PC-3 (cell line): ENCODE data around the gene AIG1. TPM values are rescaled to one million over a fixed set of nuclear protein-coding genes. Genes with fewer than 3 reads are reported as not detected.

Experiments used
- ATAC-seq: fragments of 200-7000 bp; cut with Tn5 transposase; 2 replicates; pipeline ENCODE4 v1.9.1; 2020; ENCODE audit warnings: mild to moderate bottlenecking, moderate library complexity
- BruUV-seq: library from RNA; stranded (reverse); fragments of 400-500 nt; replicated peaks from 2 replicates; lab custom pipeline; 2021; lab: Mats Ljungman, UMichigan
- CTCF ChIA-PET: fragments of 300-600 bp; sonication (Branson Sonifier 250); formaldehyde crosslinking; loops from one replicate; lab custom pipeline; 2022; ENCODE audit warnings: antibody characterized with exemption; lab: Charles Lee
- POLR2A ChIA-PET: fragments of 300-600 bp; sonication (Branson Sonifier 250); formaldehyde crosslinking; loops from one replicate; lab custom pipeline; 2022; ENCODE audit warnings: antibody characterized with exemption; ENCODE audit not compliant: unreplicated experiment; lab: Charles Lee
- DNase-seq: peaks from one replicate; pipeline ENCODE4 v3.0.0-alpha.2; 2015
- H2AFZ ChIP-seq: fragments of 300-600 bp; sonication (generic); 2 replicates; pipeline ENCODE4 v1.6.0; 2016; ENCODE audit warnings: antibody characterized with exemption, low read length
- H3F3A ChIP-seq: fragments of 300-600 bp; sonication (generic); one replicate; pipeline ENCODE4 v1.6.0; 2017; ENCODE audit warnings: antibody characterized with exemption, low read length, control low read depth, mild to moderate bottlenecking; ENCODE audit not compliant: unreplicated experiment
- H3K27ac ChIP-seq: fragments of 300-600 bp; sonication (generic); 2 replicates; pipeline ENCODE4 v1.5.1; 2016; ENCODE audit warnings: mild to moderate bottlenecking, low read length
- H3K27me3 ChIP-seq: fragments of 300-600 bp; sonication (generic); 2 replicates; pipeline ENCODE4 v1.6.1; 2016; ENCODE audit warnings: low read length, mixed read lengths
- H3K36me3 ChIP-seq: fragments of 300-600 bp; sonication (generic); 2 replicates; pipeline ENCODE4 v1.6.1; 2016; ENCODE audit warnings: low read depth, mixed run types, low read length, mixed read lengths
- H3K4me1 ChIP-seq: fragments of 300-600 bp; sonication (generic); 2 replicates; pipeline ENCODE4 v1.5.1; 2016; ENCODE audit warnings: low read length; ENCODE audit not compliant: insufficient read depth
- H3K4me2 ChIP-seq: fragments of 300-600 bp; sonication (generic); 2 replicates; pipeline ENCODE4 v1.6.0; 2016; ENCODE audit warnings: low read length
- H3K4me3 ChIP-seq: fragments of 300-600 bp; sonication (generic); 2 replicates; pipeline ENCODE4 v1.5.1; 2016; ENCODE audit warnings: mild to moderate bottlenecking, low read length, mixed read lengths
- H3K79me2 ChIP-seq: fragments of 300-600 bp; sonication (generic); 2 replicates; pipeline ENCODE4 v1.6.1; 2017; ENCODE audit warnings: low read length, mixed read lengths
- H3K9ac ChIP-seq: fragments of 300-600 bp; sonication (generic); 2 replicates; pipeline ENCODE4 v1.6.0; 2016; ENCODE audit warnings: mild to moderate bottlenecking, low read length
- H3K9me2 ChIP-seq: fragments of 300-600 bp; sonication (generic); replicated peaks from 2 replicates; pipeline ENCODE4 v1.6.1; 2016; ENCODE audit warnings: mixed run types, low read length, mixed read lengths
- H3K9me3 ChIP-seq: fragments of 300-600 bp; sonication (generic); 2 replicates; pipeline ENCODE4 v1.6.1; 2016; ENCODE audit warnings: low read length, mixed read lengths
- H4K20me1 ChIP-seq: fragments of 300-600 bp; sonication (generic); 2 replicates; pipeline ENCODE4 v1.6.1; 2016; ENCODE audit warnings: low read length, mixed read lengths
- CTCF ChIP-seq: fragments of 300-600 bp; sonication (generic); conservative IDR thresholded peaks from 2 replicates; pipeline ENCODE4 v1.5.1; 2017; ENCODE audit warnings: antibody characterized with exemption, low read depth, mild to moderate bottlenecking, low read length
- EZH2 ChIP-seq: fragments of 300-600 bp; sonication (generic); IDR thresholded peaks from one replicate; pipeline ENCODE4 v1.6.1; 2017; ENCODE audit warnings: antibody characterized with exemption, mild to moderate bottlenecking, low read length; ENCODE audit not compliant: unreplicated experiment
- EZH2phosphoT487 ChIP-seq: fragments of 300-600 bp; sonication (generic); IDR thresholded peaks from 2 replicates; pipeline ENCODE4 v1.6.1; 2018; ENCODE audit warnings: mild to moderate bottlenecking, antibody characterized with exemption, low read length, borderline replicate concordance
- intact Hi-C: fragments of 100-400 bp; cut with micrococcal nuclease; formaldehyde crosslinking; loops from 2 replicates; pipeline ENCODE4 v1.9.0; 2023
- total RNA-seq: library from RNA; depleted of rRNA; stranded (reverse); fragments of >200 nt; gene quantifications from 2 replicates; pipeline ENCODE4 v1.2.3, GENCODE V29; 2014

Gene AIG1
- total RNA-seq, 1 experiment from 2014 or later = 32.7 TPM

GRCh38 chr6:143362192-143362558 lies 301.5 kb downstream of the AIG1 start:
- ATAC-seq (no peak), DNase-seq (no peak)
- TF ChIP-seq EZH2phosphoT487 = no peak
- TF ChIP-seq EZH2 = no peak
- Histone ChIP-seq H3K4me3 (no peak overlapping the region), H2AFZ (no peak overlapping the region), H3K9ac (no peak overlapping the region), H3K4me1 (no peaks in the 10 kb centered on the region), H3K27me3 (no peaks in the 10 kb centered on the region), H4K20me1 (no peaks in the 10 kb centered on the region), H3K9me2 (no peaks in the 10 kb centered on the region), H3K27ac (no peak overlapping the region), H3K9me3 (no peaks in the 10 kb centered on the region), H3K36me3 (no peaks in the 10 kb centered on the region), H3F3A (no peaks in the 10 kb centered on the region), H3K79me2 (no peaks in the 10 kb centered on the region), H3K4me2 (no peak overlapping the region)
- ChIA-PET CTCF (no interaction called here), POLR2A (no interaction called here)
- intact Hi-C loops = no loop called here
- BruUV-seq = no TSS peak

GRCh38 chr6:143363299-143363698 lies 302.6 kb downstream of the AIG1 start:
- Histone ChIP-seq H3K9ac (no peak overlapping the region), H3K36me3 (no peaks in the 10 kb centered on the region), H3K27me3 (no peaks in the 10 kb centered on the region), H3K4me2 (no peak overlapping the region), H2AFZ (no peak overlapping the region), H3F3A (no peaks in the 10 kb centered on the region), H3K4me3 (no peak overlapping the region), H4K20me1 (no peaks in the 10 kb centered on the region), H3K79me2 (no peaks in the 10 kb centered on the region), H3K4me1 (peaks cover 1% of the 10 kb centered on the region; the same call in 1 of the 2 replicates), H3K27ac (no peak overlapping the region), H3K9me2 (no peaks in the 10 kb centered on the region), H3K9me3 (no peaks in the 10 kb centered on the region)
- no TSS peak for BruUV-seq
- ATAC-seq = no peak
- intact Hi-C loops = no loop called here
- no peak for DNase-seq
- TF ChIP-seq CTCF (no peak), EZH2phosphoT487 (no peak), EZH2 (no peak)
- ChIA-PET CTCF (no interaction called here), POLR2A (no interaction called here)

GRCh38 chr6:143368426-143368825 lies 307.7 kb downstream of the AIG1 start:
- intact Hi-C loops = no loop called here
- Histone ChIP-seq H3K9ac (no peak overlapping the region), H3K27ac (no peak overlapping the region), H3K4me2 (no peak overlapping the region), H3K36me3 (no peaks in the 10 kb centered on the region), H3K27me3 (no peaks in the 10 kb centered on the region), H3K79me2 (no peaks in the 10 kb centered on the region), H3K9me3 (no peaks in the 10 kb centered on the region), H3K4me3 (no peak overlapping the region), H3F3A (no peaks in the 10 kb centered on the region), H3K4me1 (peaks cover 6% of the 10 kb centered on the region; the same call in 1 of the 2 replicates), H4K20me1 (no peaks in the 10 kb centered on the region), H3K9me2 (no peaks in the 10 kb centered on the region), H2AFZ (no peak overlapping the region)
- ATAC-seq (peak; percentile 59; the same call in 1 of the 2 replicates), DNase-seq (peak; percentile 22)
- BruUV-seq = no TSS peak
- ChIA-PET CTCF (no interaction called here), POLR2A (no interaction called here)
- TF ChIP-seq EZH2 (no peak), CTCF (no peak), EZH2phosphoT487 (no peak)
